Fibroblast of mammary gland (primary cell): ENCODE measurements around the gene RTN4.

Source experiments
- DNase-seq: peaks from one replicate; pipeline ENCODE4 v3.0.0-alpha.2; 2010; ENCODE audit warnings: low read depth
- H3K4me3 ChIP-seq: 2 replicates; pipeline ENCODE4 v1.5.1; 2011; ENCODE audit warnings: low read depth, mild to moderate bottlenecking, low read length, moderate library complexity; ENCODE audit not compliant: control insufficient read depth
- TF ChIP-seq, protein P1 (sequence below): conservative IDR thresholded peaks from 2 replicates; pipeline ENCODE4 v1.5.1; 2011; ENCODE audit warnings: low read depth, low read length, inconsistent platforms; ENCODE audit not compliant: control insufficient read depth, insufficient read depth

Gene RTN4

DNA sequence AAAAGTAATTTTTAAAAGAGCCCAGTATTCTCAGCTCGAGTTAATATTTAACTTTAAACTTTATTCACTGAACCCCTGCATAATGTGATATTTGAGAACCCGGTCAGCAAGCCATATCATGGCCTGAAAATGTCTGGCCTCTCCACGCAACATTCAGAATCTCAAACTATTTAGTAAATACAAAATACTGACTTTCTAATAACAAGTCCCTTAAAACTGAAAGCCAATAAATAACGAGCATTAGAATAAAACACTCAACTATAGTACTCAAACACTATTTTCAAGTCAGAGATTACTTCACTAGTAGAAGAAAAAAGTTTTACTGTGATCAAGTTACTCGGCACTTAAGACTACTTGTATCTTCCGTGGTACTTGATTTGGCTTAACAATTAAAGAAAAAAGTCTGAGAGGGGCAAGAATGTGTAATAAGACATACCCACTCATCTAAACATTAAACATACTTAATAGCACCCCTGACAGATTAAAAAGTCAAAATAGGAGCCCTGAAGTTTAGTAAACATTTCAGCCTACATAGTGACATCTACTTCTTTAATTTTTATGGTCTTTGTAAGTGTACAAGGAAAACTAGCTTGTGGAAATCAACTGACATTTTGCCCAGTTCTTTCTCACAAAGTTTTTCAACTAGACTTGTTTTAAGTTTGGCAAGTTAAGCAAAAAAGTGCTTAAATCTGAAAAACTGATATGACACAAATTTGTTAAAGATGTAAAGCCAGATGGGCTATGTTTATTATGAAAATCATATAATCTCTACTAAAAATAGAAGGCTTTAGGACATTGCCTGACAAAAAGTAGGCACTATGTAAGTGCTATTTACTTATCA, 38.2 kb downstream of the RTN4 start:
- H3K4me3 ChIP-seq = no peak overlapping the region
- no peak for DNase-seq
- TF ChIP-seq, protein P1, sequence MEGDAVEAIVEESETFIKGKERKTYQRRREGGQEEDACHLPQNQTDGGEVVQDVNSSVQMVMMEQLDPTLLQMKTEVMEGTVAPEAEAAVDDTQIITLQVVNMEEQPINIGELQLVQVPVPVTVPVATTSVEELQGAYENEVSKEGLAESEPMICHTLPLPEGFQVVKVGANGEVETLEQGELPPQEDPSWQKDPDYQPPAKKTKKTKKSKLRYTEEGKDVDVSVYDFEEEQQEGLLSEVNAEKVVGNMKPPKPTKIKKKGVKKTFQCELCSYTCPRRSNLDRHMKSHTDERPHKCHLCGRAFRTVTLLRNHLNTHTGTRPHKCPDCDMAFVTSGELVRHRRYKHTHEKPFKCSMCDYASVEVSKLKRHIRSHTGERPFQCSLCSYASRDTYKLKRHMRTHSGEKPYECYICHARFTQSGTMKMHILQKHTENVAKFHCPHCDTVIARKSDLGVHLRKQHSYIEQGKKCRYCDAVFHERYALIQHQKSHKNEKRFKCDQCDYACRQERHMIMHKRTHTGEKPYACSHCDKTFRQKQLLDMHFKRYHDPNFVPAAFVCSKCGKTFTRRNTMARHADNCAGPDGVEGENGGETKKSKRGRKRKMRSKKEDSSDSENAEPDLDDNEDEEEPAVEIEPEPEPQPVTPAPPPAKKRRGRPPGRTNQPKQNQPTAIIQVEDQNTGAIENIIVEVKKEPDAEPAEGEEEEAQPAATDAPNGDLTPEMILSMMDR = no peak

DNA sequence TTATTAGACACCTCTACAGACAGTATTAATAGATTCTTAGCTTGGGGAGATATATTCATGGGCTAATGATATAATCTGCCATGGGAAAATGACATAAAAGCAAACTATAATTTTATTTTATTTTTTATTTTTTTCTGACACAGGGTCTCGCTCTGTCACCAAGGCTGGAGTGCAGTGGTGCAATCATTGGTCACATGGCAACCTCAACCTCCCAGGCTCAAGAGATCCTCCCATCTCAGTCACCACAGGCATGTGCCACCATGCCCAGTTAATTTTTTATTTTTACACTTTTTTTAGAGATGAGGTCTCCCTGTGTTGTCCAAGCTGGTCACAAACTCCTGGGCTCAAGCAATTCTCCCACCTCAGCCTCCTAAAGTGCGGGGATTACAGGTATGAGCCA, 39.3 kb downstream of the RTN4 start:
- TF ChIP-seq, protein P1 = no peak
- peak; percentile 49 for DNase-seq
- H3K4me3 ChIP-seq = no peak overlapping the region

DNA sequence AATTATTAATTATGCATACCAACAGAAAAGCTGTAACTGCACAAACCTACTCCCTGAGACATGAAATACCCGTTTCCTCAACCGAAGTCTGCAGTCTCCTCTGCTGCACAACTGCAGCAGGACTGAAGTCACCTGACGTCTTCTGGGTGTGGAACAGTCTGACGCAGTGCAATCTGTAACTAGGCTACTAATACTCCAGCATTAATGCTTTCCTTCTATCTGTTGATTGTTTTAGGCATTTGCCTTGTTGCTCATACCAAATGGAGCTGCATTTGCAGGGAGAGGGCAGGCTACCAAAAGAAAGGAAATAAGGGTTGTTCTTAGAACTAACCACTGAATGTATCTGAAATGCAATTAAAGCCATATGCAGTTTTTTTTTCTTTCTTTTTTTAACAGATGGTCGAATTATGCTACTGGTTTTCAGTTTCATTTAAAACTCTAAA, 40.1 kb downstream of the RTN4 start:
- peak; percentile 80 for DNase-seq
- TF ChIP-seq, protein P1 = no peak
- no peak overlapping the region for H3K4me3 ChIP-seq

DNA sequence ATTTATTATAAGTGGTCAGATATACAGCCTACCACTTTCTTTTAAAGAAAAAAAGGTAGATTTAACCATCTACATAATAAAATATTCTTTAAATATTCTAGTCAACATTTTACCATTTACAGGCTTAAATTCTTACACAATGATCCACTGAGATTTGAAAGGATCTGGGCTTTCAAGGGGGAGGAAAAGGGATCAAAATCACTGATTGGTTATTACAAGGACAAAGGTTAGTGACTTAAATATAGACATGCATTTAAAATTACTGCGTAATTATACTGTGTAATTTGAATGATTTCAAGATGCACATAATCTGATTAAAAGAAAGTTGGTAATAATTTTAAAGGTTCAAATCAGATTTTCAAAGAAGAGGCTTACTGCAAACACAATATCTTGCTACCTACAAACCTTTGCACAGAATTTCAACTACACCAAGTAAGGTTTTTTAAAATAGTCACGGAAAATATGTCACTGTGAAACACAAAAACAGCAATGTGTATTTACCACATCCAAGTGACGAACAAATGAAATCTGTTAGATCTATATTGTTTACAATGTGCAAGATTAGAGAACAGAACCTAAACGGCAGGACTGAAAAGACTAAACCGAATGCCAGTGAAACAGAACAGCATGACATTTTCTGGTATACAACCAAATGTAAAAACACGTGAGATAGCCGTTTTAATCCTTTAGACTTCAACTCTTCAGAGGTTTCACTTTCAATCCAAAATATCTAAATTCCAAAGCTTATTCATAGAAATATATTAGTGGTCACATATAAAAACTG, 40.8 kb downstream of the RTN4 start:
- TF ChIP-seq, protein P1 = no peak
- no peak overlapping the region for H3K4me3 ChIP-seq
- DNase-seq = no peak

DNA sequence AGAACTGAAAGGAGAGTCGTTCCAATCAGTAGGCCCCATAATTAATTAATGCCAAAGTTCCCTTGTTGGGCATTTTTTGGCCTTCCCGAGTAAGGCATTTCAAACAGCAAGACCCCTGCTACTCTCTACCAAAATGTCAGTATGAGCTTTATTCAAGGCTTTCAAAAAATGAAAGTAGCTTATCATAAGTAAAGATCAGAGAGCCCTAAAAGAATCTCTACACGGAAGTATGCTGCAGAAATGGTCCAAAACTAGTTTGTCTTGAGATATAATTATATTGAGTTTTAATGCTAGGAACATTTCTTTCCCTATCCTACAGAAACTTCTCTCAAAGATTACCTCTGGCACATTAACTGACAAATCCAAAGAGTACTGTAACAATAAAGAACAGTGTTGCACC, 43.9 kb downstream of the RTN4 start:
- TF ChIP-seq, protein P1 = no peak
- DNase-seq = no peak
- H3K4me3 ChIP-seq = no peak overlapping the region

DNA sequence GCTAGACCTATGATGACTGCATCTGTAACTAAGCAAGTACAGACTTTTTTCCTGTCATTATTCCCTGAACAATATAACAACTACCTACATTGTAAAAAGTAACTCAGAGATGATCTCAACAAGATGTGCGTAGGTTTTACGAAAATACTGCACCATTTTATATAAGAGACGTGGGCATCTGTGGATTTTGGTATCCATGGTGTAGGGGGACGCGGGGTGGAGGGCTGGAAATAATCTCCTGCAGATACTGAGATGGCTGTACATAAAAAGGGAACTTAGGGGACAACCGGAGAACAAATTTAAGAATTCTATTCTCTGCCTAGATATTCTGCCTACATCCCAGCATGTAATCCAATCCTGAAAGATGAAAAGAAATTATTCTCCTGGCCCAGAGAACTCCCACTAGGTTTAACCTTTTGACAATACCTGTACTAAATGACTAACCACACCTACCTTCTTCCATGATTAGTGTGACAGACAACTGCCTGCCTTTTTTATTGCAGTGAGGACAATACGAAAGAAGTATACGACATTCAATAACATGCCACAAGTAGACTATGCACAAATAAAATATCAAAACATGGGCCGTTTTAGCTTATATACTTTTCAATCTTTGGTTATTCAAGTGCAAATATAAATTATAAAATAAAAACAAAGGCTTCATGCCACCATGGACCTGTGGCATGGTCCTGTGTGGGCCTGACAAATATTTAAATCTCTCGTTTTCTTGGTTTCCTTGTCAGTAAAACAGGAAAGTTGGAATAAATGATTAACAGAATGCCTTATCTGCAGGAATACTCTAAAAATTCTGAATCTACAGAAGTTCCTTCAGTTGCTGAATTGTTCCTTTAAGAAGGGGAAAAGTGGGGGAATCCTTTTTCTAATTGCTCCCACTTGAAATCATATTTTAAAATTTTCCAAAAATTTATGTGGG, 46.3 kb downstream of the RTN4 start:
- TF ChIP-seq, protein P1 = no peak
- no peak overlapping the region for H3K4me3 ChIP-seq
- no peak for DNase-seq
